MM.1S (cell line): ENCODE results near the gene POMT2.

ENCODE experiments used
- EZH2 ChIP-seq: fragments of 300-600 bp; sonication (generic); optimal IDR thresholded peaks from 2 replicates; pipeline ENCODE3; 2017; ENCODE audit warnings: low read depth, mild to moderate bottlenecking, antibody characterized with exemption, low read length, mixed read lengths
- EZH2phosphoT487 ChIP-seq: fragments of 300-600 bp; sonication (generic); IDR thresholded peaks from 2 replicates; pipeline ENCODE4 v1.6.1; 2018; ENCODE audit warnings: antibody characterized with exemption, low read length
- TF ChIP-seq, protein P1 (sequence below): fragments of 300-600 bp; sonication (generic); IDR thresholded peaks from 2 replicates; pipeline ENCODE4 v1.5.1; 2016; ENCODE audit warnings: antibody characterized with exemption, low read length, mixed read lengths

DNA sequence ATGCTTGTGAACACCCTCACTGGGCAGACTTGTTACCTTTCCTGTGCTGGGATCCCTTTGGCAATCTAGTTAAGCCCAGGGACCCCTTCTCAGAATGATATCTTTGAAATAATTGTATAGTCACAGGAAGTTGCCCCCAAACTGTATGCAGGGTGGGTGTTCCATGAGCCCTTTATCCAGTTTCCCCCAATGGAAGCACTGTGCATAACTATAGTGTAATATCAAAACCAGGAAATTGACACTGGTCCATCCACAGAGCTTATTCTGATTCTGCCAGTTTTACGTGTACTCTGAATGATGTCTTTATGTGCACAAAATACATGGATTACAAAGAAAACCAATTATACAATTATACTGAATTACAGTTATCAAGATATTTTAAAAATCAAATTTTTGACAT, 73.9 kb downstream of the POMT2 start:
- TF ChIP-seq, protein P1, sequence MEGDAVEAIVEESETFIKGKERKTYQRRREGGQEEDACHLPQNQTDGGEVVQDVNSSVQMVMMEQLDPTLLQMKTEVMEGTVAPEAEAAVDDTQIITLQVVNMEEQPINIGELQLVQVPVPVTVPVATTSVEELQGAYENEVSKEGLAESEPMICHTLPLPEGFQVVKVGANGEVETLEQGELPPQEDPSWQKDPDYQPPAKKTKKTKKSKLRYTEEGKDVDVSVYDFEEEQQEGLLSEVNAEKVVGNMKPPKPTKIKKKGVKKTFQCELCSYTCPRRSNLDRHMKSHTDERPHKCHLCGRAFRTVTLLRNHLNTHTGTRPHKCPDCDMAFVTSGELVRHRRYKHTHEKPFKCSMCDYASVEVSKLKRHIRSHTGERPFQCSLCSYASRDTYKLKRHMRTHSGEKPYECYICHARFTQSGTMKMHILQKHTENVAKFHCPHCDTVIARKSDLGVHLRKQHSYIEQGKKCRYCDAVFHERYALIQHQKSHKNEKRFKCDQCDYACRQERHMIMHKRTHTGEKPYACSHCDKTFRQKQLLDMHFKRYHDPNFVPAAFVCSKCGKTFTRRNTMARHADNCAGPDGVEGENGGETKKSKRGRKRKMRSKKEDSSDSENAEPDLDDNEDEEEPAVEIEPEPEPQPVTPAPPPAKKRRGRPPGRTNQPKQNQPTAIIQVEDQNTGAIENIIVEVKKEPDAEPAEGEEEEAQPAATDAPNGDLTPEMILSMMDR, result no peak
- no peak for TF ChIP-seq EZH2
- no peak for TF ChIP-seq EZH2phosphoT487
